ENCODE measurements around the gene ARHGAP6. TPM values are rescaled to one million over a fixed set of nuclear protein-coding genes. Genes with fewer than 3 reads are reported as not detected.

Gene ARHGAP6
- total RNA-seq, 3 donors from 2014 or later: 10.1 to 32.6 (median 14.7) TPM

DNA sequence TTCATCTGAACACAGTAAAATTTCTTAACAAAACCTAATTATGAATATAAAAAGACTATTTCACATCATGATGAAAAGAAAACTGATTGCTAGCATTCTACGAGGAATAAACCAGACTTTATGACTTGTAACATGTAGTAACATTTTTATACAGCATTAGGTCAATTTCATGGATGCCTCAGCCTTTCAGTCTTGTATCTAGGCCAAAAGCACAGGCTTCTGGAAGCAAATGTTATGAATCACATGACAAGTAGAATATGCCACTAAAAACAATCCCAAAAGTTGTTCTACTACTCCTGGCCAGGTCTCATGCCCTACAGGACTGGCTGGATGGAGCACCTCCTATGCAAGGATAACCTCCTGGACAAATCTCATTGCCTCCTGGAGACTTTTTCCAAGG, 101.2 kb downstream of the ARHGAP6 start:
- no peak overlapping the region for H3K27ac ChIP-seq
- H3K36me3 ChIP-seq: no peaks in the 10 kb centered on the region
- no peaks in the 10 kb centered on the region for H3K9me3 ChIP-seq
- intact Hi-C loops (cut with DNase I; ENCODE audit: low total_unique reads): no loop called here
- no peaks in the 10 kb centered on the region for H3K4me1 ChIP-seq
- no peak for DNase-seq (ENCODE audit: low spot score in 2 of 2)
- no peak overlapping the region for H3K4me3 ChIP-seq
- peaks cover 0 to 25% of the 10 kb centered on the region in 2 donors for H3K27me3 ChIP-seq
- TF ChIP-seq POLR2AphosphoS5 (IDR thresholded peaks at IDR 0.05): no peak

DNA sequence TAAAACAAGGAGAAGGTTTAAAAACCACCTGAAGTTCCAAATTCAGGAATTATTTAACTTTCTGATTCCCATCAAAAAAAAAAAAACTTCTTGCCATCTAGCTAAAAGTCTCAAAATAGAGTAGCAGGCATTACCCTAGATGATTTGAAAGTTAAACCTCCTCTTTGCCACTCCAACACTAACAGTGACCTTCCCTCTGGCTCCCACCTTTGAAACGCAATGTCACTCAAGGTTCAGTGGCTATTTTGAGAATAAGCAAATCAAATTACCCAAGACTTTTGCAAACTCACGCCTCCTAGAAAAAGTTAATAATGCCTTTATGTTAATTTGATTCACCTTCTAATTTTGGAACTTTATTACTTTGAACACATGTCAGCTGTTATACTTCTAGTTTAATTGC, 103.2 kb downstream of the ARHGAP6 start:
- no peaks in the 10 kb centered on the region for H3K36me3 ChIP-seq
- intact Hi-C loops (cut with DNase I; ENCODE audit: low total_unique reads): no loop called here
- H3K4me1 ChIP-seq: no peaks in the 10 kb centered on the region
- no peaks in the 10 kb centered on the region for H3K9me3 ChIP-seq
- no peak for TF ChIP-seq POLR2AphosphoS5 (IDR thresholded peaks at IDR 0.05)
- TF ChIP-seq POLR2A (IDR thresholded peaks at IDR 0.05): no peak
- TF ChIP-seq, protein P1, sequence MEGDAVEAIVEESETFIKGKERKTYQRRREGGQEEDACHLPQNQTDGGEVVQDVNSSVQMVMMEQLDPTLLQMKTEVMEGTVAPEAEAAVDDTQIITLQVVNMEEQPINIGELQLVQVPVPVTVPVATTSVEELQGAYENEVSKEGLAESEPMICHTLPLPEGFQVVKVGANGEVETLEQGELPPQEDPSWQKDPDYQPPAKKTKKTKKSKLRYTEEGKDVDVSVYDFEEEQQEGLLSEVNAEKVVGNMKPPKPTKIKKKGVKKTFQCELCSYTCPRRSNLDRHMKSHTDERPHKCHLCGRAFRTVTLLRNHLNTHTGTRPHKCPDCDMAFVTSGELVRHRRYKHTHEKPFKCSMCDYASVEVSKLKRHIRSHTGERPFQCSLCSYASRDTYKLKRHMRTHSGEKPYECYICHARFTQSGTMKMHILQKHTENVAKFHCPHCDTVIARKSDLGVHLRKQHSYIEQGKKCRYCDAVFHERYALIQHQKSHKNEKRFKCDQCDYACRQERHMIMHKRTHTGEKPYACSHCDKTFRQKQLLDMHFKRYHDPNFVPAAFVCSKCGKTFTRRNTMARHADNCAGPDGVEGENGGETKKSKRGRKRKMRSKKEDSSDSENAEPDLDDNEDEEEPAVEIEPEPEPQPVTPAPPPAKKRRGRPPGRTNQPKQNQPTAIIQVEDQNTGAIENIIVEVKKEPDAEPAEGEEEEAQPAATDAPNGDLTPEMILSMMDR (IDR thresholded peaks at IDR 0.05): no peak
- DNase-seq (ENCODE audit: low spot score in 2 of 2): no peak
- H3K4me3 ChIP-seq: no peak overlapping the region
- H3K27me3 ChIP-seq: peaks cover 0 to 20% of the 10 kb centered on the region in 2 donors
- no peak overlapping the region for H3K27ac ChIP-seq

DNA sequence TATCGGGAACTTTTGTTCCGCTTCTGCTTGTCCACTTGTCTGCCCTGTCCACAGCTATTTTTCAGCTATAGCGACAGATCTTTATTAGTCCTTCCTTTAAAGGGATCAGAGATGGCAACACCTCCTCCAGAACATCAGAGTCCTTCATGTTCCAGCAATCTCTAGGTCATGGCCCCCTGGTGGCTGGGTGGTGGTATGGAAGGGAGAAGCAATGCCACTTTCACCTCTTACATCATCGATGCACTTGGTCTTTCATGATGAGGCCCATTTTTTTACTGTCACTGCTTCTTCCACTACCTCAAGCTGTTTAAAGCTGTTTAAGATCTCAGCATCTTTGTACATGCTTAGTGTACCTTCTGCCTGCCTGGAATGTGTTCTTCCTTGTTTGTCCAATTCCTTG, 106.7 kb downstream of the ARHGAP6 start:
- TF ChIP-seq POLR2A (IDR thresholded peaks at IDR 0.05) (no peak), POLR2AphosphoS5 (IDR thresholded peaks at IDR 0.05) (no peak)
- TF ChIP-seq, protein P1 (IDR thresholded peaks at IDR 0.05): no peak
- intact Hi-C loops (cut with DNase I; ENCODE audit: low total_unique reads): no loop called here
- Histone ChIP-seq H3K27ac (no peak overlapping the region), H3K36me3 (no peaks in the 10 kb centered on the region), H3K9me3 (no peaks in the 10 kb centered on the region), H3K4me3 (no peak overlapping the region), H3K4me1 (no peaks in the 10 kb centered on the region), H3K27me3 (no peaks in the 10 kb centered on the region)
- no peak for DNase-seq (ENCODE audit: low spot score in 2 of 2)

DNA sequence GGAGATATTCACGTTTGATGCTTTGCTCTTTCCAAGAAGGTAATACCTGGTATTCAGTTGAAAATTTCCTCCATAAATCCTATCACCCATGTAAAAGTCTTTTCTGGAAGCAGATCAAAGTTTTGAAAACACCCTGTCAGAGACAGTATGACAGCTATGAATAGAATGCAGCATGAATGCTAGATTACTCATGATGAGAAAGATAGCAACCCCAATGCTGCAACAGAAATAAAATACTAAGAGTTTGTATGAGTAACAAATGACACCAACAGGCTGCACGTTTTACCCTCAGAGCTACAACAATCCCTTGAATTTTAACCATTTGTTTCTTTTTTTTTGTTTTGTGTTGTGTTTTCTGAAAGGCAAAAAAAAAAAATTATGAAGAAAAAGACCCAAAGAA, 108.6 kb downstream of the ARHGAP6 start:
- Histone ChIP-seq H3K27me3 (peaks cover 0 to 3% of the 10 kb centered on the region in 2 donors), H3K36me3 (no peaks in the 10 kb centered on the region), H3K9me3 (no peaks in the 10 kb centered on the region), H3K4me1 (no peaks in the 10 kb centered on the region), H3K4me3 (no peak overlapping the region), H3K27ac (no peak overlapping the region)
- no peak for DNase-seq (ENCODE audit: low spot score in 2 of 2)
- intact Hi-C loops (cut with DNase I; ENCODE audit: low total_unique reads): no loop called here
- TF ChIP-seq, protein P1 (IDR thresholded peaks at IDR 0.05): no peak
- no peak for TF ChIP-seq POLR2AphosphoS5 (IDR thresholded peaks at IDR 0.05)
- no peak for TF ChIP-seq POLR2A (IDR thresholded peaks at IDR 0.05)

DNA sequence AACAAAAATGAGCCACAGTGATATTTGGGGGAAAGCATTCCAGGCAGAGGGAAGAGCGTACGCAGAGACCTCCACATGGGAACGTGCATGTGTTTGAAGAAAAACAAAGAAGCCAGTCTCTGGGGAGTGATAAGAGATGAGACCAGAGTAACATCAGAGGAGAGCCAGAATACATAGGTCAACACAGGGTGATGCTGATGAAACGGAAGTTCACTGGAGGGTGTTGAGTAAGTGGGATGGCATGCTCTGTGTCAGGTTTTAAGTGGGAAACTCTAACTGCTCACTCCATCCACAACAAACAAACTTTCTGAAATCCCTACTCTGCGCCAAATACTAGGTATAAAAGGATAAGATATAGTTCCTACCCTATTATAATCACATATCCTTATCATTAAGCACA, 110.0 kb downstream of the ARHGAP6 start:
- no peaks in the 10 kb centered on the region for H3K4me1 ChIP-seq
- no peak overlapping the region for H3K4me3 ChIP-seq
- no peaks in the 10 kb centered on the region for H3K36me3 ChIP-seq
- intact Hi-C loops (cut with DNase I; ENCODE audit: low total_unique reads): no loop called here
- DNase-seq (ENCODE audit: low spot score in 2 of 2): no peak
- H3K27me3 ChIP-seq: peaks cover 0 to 11% of the 10 kb centered on the region in 2 donors
- TF ChIP-seq POLR2AphosphoS5 (IDR thresholded peaks at IDR 0.05) (no peak), POLR2A (IDR thresholded peaks at IDR 0.05) (no peak)
- TF ChIP-seq, protein P1 (IDR thresholded peaks at IDR 0.05): no peak
- no peak overlapping the region for H3K27ac ChIP-seq
- no peaks in the 10 kb centered on the region for H3K9me3 ChIP-seq

DNA sequence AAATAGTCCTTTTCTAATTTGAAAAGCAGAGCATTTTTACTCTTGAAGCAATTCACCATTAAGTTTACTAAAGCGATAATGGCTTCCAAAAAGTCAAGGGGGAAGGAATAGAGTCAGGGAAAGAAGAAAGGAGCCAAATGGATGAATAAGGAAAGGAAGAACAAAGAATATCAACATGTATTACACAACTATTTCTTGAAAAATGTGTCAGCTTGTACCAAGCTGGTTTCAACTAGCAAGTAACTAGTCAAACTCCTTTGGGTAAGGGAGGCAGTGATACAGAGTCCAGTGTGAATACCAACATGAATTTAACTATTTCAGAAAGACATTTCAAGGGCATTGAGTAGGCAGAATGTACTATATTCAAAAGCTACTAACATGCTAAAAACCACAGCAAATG, 112.1 kb downstream of the ARHGAP6 start:
- H3K9me3 ChIP-seq: no peaks in the 10 kb centered on the region
- peaks cover 0 to 15% of the 10 kb centered on the region in 2 donors for H3K27me3 ChIP-seq
- DNase-seq (ENCODE audit: low spot score in 2 of 2): no peak
- TF ChIP-seq, protein P1 (IDR thresholded peaks at IDR 0.05): no peak
- TF ChIP-seq POLR2A (IDR thresholded peaks at IDR 0.05): no peak
- no peak for TF ChIP-seq POLR2AphosphoS5 (IDR thresholded peaks at IDR 0.05)
- no peaks in the 10 kb centered on the region for H3K4me1 ChIP-seq
- H3K36me3 ChIP-seq: no peaks in the 10 kb centered on the region
- H3K4me3 ChIP-seq: no peak overlapping the region
- no peak overlapping the region for H3K27ac ChIP-seq
- intact Hi-C loops (cut with DNase I; ENCODE audit: low total_unique reads): no loop called here
